Gastroesophageal sphincter (tissue), 4 donors: Measurements from ENCODE around the gene FAM149B1. TPM values are rescaled to one million over a fixed set of nuclear protein-coding genes. Genes with fewer than 3 reads are reported as not detected.

Source experiments
- ATAC-seq: fragments of 150-250 bp; one replicate; pipeline ENCODE4 v1.9.1; 2016; ENCODE audit warnings: mild to moderate bottlenecking, moderate library complexity
- H3K27ac ChIP-seq, 4 donors: fragments of 200-600 bp; sonication (generic) in 3 of 4; 1 replicate in 3 of 4; 2 replicates in 1 of 4; pipeline ENCODE4 v1.5.1; 2016 to 2019
- H3K27me3 ChIP-seq: fragments of 200-600 bp; sonication (generic); one replicate; pipeline ENCODE4 v1.5.1; 2019
- H3K36me3 ChIP-seq, 2 donors: fragments of 200-600 bp; sonication (generic); one replicate each; pipeline ENCODE4 v1.5.1; 2019; ENCODE audit warnings: control low read depth in 1 of 2
- H3K4me1 ChIP-seq, 3 donors: fragments of 200-600 bp; sonication (generic); 1 replicate in 2 of 3; 2 replicates in 1 of 3; pipeline ENCODE4 v1.5.1; 2016 to 2019; ENCODE audit warnings: control low read depth in 2 of 3
- H3K4me3 ChIP-seq, 2 donors: fragments of 200-600 bp; sonication (generic); one replicate each; pipeline ENCODE4 v1.5.1; 2019; ENCODE audit warnings: mild to moderate bottlenecking in 1 of 2, moderate library complexity in 1 of 2
- H3K9me3 ChIP-seq, 3 donors: fragments of 200-600 bp; sonication (generic); one replicate each; pipeline ENCODE4 v1.5.1; 2017 to 2019; ENCODE audit warnings: control low read depth in 2 of 3
- CTCF ChIP-seq, 4 experiments: fragments of 200-600 bp in 2 of 4; fragments of 450-650 bp in 2 of 4; sonication (generic) in 1 of 4; IDR thresholded peaks; one replicate each; pipeline ENCODE4 v1.5.1; 2017 to 2019; ENCODE audit warnings: antibody characterized with exemption in 4 of 4, mild to moderate bottlenecking in 2 of 4, moderate library complexity in 2 of 4
- EP300 ChIP-seq: sonication (generic); formaldehyde crosslinking; IDR thresholded peaks from one replicate; pipeline ENCODE4 v1.6.1; 2017; ENCODE audit warnings: antibody characterized with exemption, mild to moderate bottlenecking
- POLR2A ChIP-seq, 2 donors: fragments of 450-650 bp; IDR thresholded peaks; one replicate each; pipeline ENCODE4 v1.6.1; 2017; ENCODE audit warnings: antibody characterized with exemption in 2 of 2, mild to moderate bottlenecking in 2 of 2, moderate library complexity in 1 of 2
- POLR2AphosphoS5 ChIP-seq: sonication (generic); formaldehyde crosslinking; IDR thresholded peaks from one replicate; pipeline ENCODE4 v1.6.1; 2017; ENCODE audit warnings: antibody characterized with exemption
- WGBS, 2 donors: methylation state at CpG; one replicate each; pipeline ENCODE4 v1.1.5; 2018; ENCODE audit warnings: low coverage in 1 of 2; 5-methylcytosine and 5-hydroxymethylcytosine counted together
- total RNA-seq, 4 donors: library from RNA; depleted of rRNA; stranded (reverse); fragments of >200 nt; gene quantifications; one replicate each; pipeline ENCODE4 v1.1.0, GENCODE V29; 2016

Gene FAM149B1
- 10 to 100 TPM; 10.9 to 16.2 (median 15.2) TPM for total RNA-seq

- Histone ChIP-seq H3K9me3 (no peaks in the 10 kb centered on the region), H3K4me3 (peak within 1 kb of the TSS; percentile 87 to 95), H3K4me1 (peaks cover 5 to 59% (median 5%) of the 10 kb centered on the region in 3 donors), H3K36me3 (peaks cover 0 to 12% of the 10 kb centered on the region in 2 donors), H3K27me3 (no peaks in the 10 kb centered on the region), H3K27ac (peak within 1 kb of the TSS; percentile 91 to 98 (median 97))
- WGBS, 2 donors, result 0% methylated on average over 2 to 7 of the region's 49 CpGs
- TF ChIP-seq POLR2AphosphoS5, result peak; percentile 97
- TF ChIP-seq CTCF (IDR thresholded peaks at IDR 0.05), result peak in 2 of 4 experiments; percentile 34 to 44
- peak; percentile 93 to 94 for TF ChIP-seq POLR2A (IDR thresholded peaks at IDR 0.05)
- no peak for TF ChIP-seq EP300
- peak; percentile 99 for ATAC-seq
Measured at GRCh38 chr10:73167783-73168464, at the start of gene FAM149B1, which contains the start of gene ECD. Gene FAM149B1, plus strand, starts transcription at chr10:73168119. Its CDS starts 221 bp downstream, at chr10:73168340. Gene ECD, minus strand, starts transcription at chr10:73168008. Its CDS starts 4,071 bp downstream, at chr10:73163937.

GRCh38 chr10:73119457-73119856, 48.5 kb upstream of the FAM149B1 start:
- Histone ChIP-seq H3K4me1 (peaks cover 0 to 11% (median 0%) of the 10 kb centered on the region in 3 donors), H3K36me3 (peaks cover 0 to 55% of the 10 kb centered on the region in 2 donors), H3K27ac (no peak overlapping the region), H3K9me3 (no peaks in the 10 kb centered on the region), H3K4me3 (no peak overlapping the region), H3K27me3 (no peaks in the 10 kb centered on the region)
- ATAC-seq, result no peak
- TF ChIP-seq EP300, result no peak
- TF ChIP-seq POLR2A (IDR thresholded peaks at IDR 0.05), result no peak
- TF ChIP-seq POLR2AphosphoS5, result no peak
- TF ChIP-seq CTCF (IDR thresholded peaks at IDR 0.05), result no peak
- WGBS, 2 donors, result 73 to 100% methylated on average over 1 of the region's 1 CpG

GRCh38 chr10:73119952-73120351, 48.0 kb upstream of the FAM149B1 start:
- ATAC-seq, result no peak
- no peaks in the 10 kb centered on the region for H3K9me3 ChIP-seq
- 80% methylated on average over 1 of the region's 4 CpGs; no CpG with 5 or more reads in 1 of the 2 donors for WGBS, 2 donors
- H3K27me3 ChIP-seq, result no peaks in the 10 kb centered on the region
- TF ChIP-seq CTCF (IDR thresholded peaks at IDR 0.05), result no peak
- TF ChIP-seq EP300, result no peak
- no peak for TF ChIP-seq POLR2A (IDR thresholded peaks at IDR 0.05)
- TF ChIP-seq POLR2AphosphoS5, result no peak
- no peak overlapping the region for H3K27ac ChIP-seq
- H3K36me3 ChIP-seq, result peaks cover 0 to 58% of the 10 kb centered on the region in 2 donors
- H3K4me1 ChIP-seq, result peaks cover 0 to 11% (median 0%) of the 10 kb centered on the region in 3 donors
- no peak overlapping the region for H3K4me3 ChIP-seq

GRCh38 chr10:73126343-73126742, 41.6 kb upstream of the FAM149B1 start:
- Histone ChIP-seq H3K27me3 (no peaks in the 10 kb centered on the region), H3K4me1 (no peaks in the 10 kb centered on the region), H3K27ac (no peak overlapping the region), H3K4me3 (no peak overlapping the region), H3K36me3 (peaks cover 3 to 90% of the 10 kb centered on the region in 2 donors), H3K9me3 (no peaks in the 10 kb centered on the region)
- WGBS, 2 donors, result 100% methylated on average over 2 of the region's 2 CpGs; no CpG with 5 or more reads in 1 of the 2 donors
- no peak for TF ChIP-seq POLR2AphosphoS5
- no peak for TF ChIP-seq EP300
- no peak for TF ChIP-seq POLR2A (IDR thresholded peaks at IDR 0.05)
- TF ChIP-seq CTCF (IDR thresholded peaks at IDR 0.05), result no peak
- ATAC-seq, result no peak

- ATAC-seq, result no peak
- Histone ChIP-seq H3K4me3 (no peak overlapping the region), H3K9me3 (no peaks in the 10 kb centered on the region), H3K4me1 (no peaks in the 10 kb centered on the region), H3K27ac (no peak overlapping the region), H3K27me3 (no peaks in the 10 kb centered on the region), H3K36me3 (peaks cover 9 to 97% of the 10 kb centered on the region in 2 donors)
- TF ChIP-seq CTCF (IDR thresholded peaks at IDR 0.05), result no peak
- no peak for TF ChIP-seq POLR2AphosphoS5
- no peak for TF ChIP-seq EP300
- no peak for TF ChIP-seq POLR2A (IDR thresholded peaks at IDR 0.05)
- 31 to 62% methylated on average over 2 of the region's 2 CpGs for WGBS, 2 donors
Measured at GRCh38 chr10:73131301-73131700, 36.6 kb upstream of the FAM149B1 start.
